GM10266 (cell line): ENCODE measurements around the gene TOR1AIP2.
"Not testable (repeated sequence)": the region's sequence is repeated elsewhere in the genome, so short reads cannot be mapped to it uniquely, and the experiment has no call there.

Source experiments
- DNase-seq: peaks from one replicate; pipeline ENCODE4 v3.0.0; 2012; ENCODE audit errors: extremely low spot score
- CTCF ChIP-seq: IDR thresholded peaks from 2 replicates; pipeline ENCODE4 v1.5.1; 2012; ENCODE audit warnings: mild to moderate bottlenecking, low read depth; ENCODE audit not compliant: control insufficient read depth, insufficient read depth; ENCODE audit errors: missing control alignments

Gene TOR1AIP2

GRCh38 chr1:179805291-179806195, 72.1 kb downstream of the TOR1AIP2 start:
- DNase-seq: no peak
- no peak for TF ChIP-seq CTCF

GRCh38 chr1:179804417-179804816, 73.2 kb downstream of the TOR1AIP2 start:
- DNase-seq: not testable (repeated sequence)

- DNase-seq: no peak
- TF ChIP-seq CTCF: no peak
Observed at GRCh38 chr1:179803918-179804317, 73.7 kb downstream of the TOR1AIP2 start.

GRCh38 chr1:179803104-179803503, 74.5 kb downstream of the TOR1AIP2 start:
- TF ChIP-seq CTCF: no peak
- no peak for DNase-seq

- DNase-seq: no peak
- no peak for TF ChIP-seq CTCF
Observed at GRCh38 chr1:179800481-179800880, 77.1 kb downstream of the TOR1AIP2 start.

GRCh38 chr1:179798864-179799516, 78.6 kb downstream of the TOR1AIP2 start:
- no peak for DNase-seq
- no peak for TF ChIP-seq CTCF

GRCh38 chr1:179798213-179798863, 79.3 kb downstream of the TOR1AIP2 start:
- DNase-seq: no peak

More at GRCh38 chr1:179798213-179798863, 79.3 kb downstream of the TOR1AIP2 start:
- TF ChIP-seq CTCF: no peak
